HL-60 (cell line): ENCODE results near the gene HMCN1.

Source experiments
- DNase-seq, 2 experiments: peaks; one replicate each; pipeline ENCODE4 v3.0.0-alpha.2; 2010 to 2020; ENCODE audit warnings: low read depth in 1 of 2, low spot score in 1 of 2
- H3K27ac ChIP-seq: fragments of 250-450 bp; sonication (Bioruptor Pico); replicated peaks from 2 replicates; pipeline ENCODE4 v1.5.1; 2020; ENCODE audit warnings: mild to moderate bottlenecking, moderate library complexity
- H3K27me3 ChIP-seq: fragments of 250-450 bp; sonication (Bioruptor Pico); 2 replicates; pipeline ENCODE4 v1.5.1; 2021; ENCODE audit warnings: mild to moderate bottlenecking, moderate library complexity; ENCODE audit not compliant: insufficient read depth, poor library complexity, severe bottlenecking
- H3K4me3 ChIP-seq: replicated peaks from 2 replicates; pipeline ENCODE4 v1.5.1; 2011; ENCODE audit warnings: mild to moderate bottlenecking, control low read depth, low read length; ENCODE audit not compliant: insufficient read depth
- GABPA ChIP-seq: IDR thresholded peaks from 2 replicates; pipeline ENCODE4 v1.6.1; 2012; ENCODE audit warnings: low read depth
- POLR2AphosphoS5 ChIP-seq: IDR thresholded peaks from 2 replicates; pipeline ENCODE4 v1.6.1; 2012; ENCODE audit warnings: low read depth
- REST ChIP-seq: IDR thresholded peaks from 2 replicates; pipeline ENCODE4 v1.6.1; 2012; ENCODE audit warnings: low read depth; ENCODE audit not compliant: insufficient replicate concordance
- SPI1 ChIP-seq: IDR thresholded peaks from 2 replicates; pipeline ENCODE4 v1.6.1; 2012; ENCODE audit warnings: low read depth, mild to moderate bottlenecking, borderline replicate concordance
- TF ChIP-seq, protein P1 (sequence below): IDR thresholded peaks from one replicate; pipeline ENCODE4 v1.5.1; 2011; ENCODE audit warnings: low read length, control low read depth, inconsistent platforms; ENCODE audit not compliant: insufficient read depth

Gene HMCN1

DNA sequence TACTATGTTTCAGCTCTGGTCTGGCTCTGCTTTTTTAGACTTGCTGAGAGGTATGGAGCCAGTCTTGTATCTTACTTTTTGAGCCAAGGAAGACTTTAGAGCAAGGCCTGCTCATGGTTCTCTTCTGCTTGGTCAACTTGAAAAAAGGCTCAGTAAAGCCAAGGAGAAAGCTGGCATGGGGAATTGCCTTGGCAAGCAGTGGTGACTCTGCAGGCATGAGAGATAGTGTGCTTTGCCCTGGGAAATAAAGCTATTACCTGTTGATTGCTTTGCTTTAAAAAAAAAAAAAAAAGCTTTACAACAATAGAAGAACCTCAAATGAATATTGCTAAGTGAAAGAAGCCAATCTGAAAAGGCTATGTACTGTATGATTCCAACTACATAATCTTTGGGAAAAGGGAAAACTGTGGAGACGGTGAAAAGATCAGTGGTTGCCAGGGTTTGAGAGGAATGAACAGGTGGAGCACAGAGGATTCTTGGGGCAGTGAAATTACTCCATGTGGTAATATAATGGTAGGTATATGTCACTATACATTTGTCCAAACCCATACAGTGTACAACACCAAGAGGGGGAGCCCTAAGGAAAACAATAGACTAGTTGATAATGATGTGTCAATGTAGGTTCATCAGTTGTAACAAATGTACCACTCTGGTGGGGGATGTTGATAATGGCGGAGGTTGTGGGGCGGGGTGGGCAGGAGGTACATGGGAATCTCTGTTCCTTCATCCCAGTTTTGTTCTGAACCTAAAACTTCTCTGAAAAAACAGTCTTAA, 87.6 kb downstream of the HMCN1 start:
- H3K27me3 ChIP-seq, result no peaks in the 10 kb centered on the region
- no peak for DNase-seq
- no peak overlapping the region for H3K4me3 ChIP-seq
- TF ChIP-seq POLR2AphosphoS5 (no peak), REST (no peak), GABPA (no peak), SPI1 (no peak)
- TF ChIP-seq, protein P1, sequence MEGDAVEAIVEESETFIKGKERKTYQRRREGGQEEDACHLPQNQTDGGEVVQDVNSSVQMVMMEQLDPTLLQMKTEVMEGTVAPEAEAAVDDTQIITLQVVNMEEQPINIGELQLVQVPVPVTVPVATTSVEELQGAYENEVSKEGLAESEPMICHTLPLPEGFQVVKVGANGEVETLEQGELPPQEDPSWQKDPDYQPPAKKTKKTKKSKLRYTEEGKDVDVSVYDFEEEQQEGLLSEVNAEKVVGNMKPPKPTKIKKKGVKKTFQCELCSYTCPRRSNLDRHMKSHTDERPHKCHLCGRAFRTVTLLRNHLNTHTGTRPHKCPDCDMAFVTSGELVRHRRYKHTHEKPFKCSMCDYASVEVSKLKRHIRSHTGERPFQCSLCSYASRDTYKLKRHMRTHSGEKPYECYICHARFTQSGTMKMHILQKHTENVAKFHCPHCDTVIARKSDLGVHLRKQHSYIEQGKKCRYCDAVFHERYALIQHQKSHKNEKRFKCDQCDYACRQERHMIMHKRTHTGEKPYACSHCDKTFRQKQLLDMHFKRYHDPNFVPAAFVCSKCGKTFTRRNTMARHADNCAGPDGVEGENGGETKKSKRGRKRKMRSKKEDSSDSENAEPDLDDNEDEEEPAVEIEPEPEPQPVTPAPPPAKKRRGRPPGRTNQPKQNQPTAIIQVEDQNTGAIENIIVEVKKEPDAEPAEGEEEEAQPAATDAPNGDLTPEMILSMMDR, result no peak
- no peak overlapping the region for H3K27ac ChIP-seq

DNA sequence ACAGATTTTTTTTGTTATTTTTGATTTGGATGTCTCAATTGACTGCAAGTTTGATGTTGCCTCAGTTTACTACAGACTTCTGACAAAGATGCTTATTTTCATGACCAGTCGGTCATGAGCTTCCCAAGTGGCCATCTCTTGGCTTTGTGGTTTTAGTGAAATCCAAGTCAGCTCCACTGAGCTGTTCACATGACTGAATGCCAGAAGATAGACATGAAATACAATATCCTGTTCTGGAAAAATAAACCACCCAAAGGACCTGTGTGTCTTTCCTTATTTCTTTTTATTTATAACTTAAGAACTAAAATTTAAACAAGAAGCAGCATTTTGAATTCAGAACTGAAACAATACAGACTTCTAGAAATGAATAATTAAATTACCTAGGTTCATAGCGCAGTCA, 89.3 kb downstream of the HMCN1 start:
- Histone ChIP-seq H3K27ac (no peak overlapping the region), H3K4me3 (no peak overlapping the region), H3K27me3 (no peaks in the 10 kb centered on the region)
- TF ChIP-seq, protein P1, result no peak
- TF ChIP-seq GABPA (no peak), SPI1 (no peak), REST (no peak), POLR2AphosphoS5 (no peak)
- DNase-seq, result no peak

GRCh38 chr1:185824106-185824505, 89.9 kb downstream of the HMCN1 start:
- TF ChIP-seq POLR2AphosphoS5, result no peak
- TF ChIP-seq REST, result no peak
- no peak for TF ChIP-seq SPI1
- TF ChIP-seq, protein P1, result no peak
- no peak for TF ChIP-seq GABPA

More at GRCh38 chr1:185824106-185824505, 89.9 kb downstream of the HMCN1 start:
- DNase-seq, result no peak
- Histone ChIP-seq H3K27me3 (no peaks in the 10 kb centered on the region), H3K27ac (no peak overlapping the region), H3K4me3 (no peak overlapping the region)
